Measurements from ENCODE around the gene ZNF610.
"Not testable (repeated sequence)": the region's sequence is repeated elsewhere in the genome, so short reads cannot be mapped to it uniquely, and the experiment has no call there.

ZNF610 gene

GRCh38 chr19:52336117-52336790 lies at the start of gene ZNF610:
ZNF610 (plus strand) TSS chr19:52336243; CDS start chr19:52349173, 12,930 bp downstream.
- H3K9ac ChIP-seq (ENCODE audit: low read length) = no peak within 1 kb of the TSS
- no peaks in the 10 kb centered on the region for H3K9me3 ChIP-seq (replicated peaks; ENCODE audit: insufficient read depth, low read length)

GRCh38 chr19:52286256-52286655 lies 49.8 kb upstream of the ZNF610 start:
- peaks cover 27% of the 10 kb centered on the region for H3K36me3 ChIP-seq (replicated peaks; ENCODE audit: insufficient read depth, low read length)
- H3K9me2 ChIP-seq (replicated peaks; ENCODE audit: insufficient read depth, low read length) = no peaks in the 10 kb centered on the region
- H3K27ac ChIP-seq (ENCODE audit: low read length) = no peak overlapping the region
- DNase-seq = no peak
- no peaks in the 10 kb centered on the region for H3F3A ChIP-seq (ENCODE audit: insufficient read depth, low read length)
- H3K79me2 ChIP-seq (ENCODE audit: low read length) = peaks cover 4% of the 10 kb centered on the region; the same call in 1 of the 2 replicates
- H2AFZ ChIP-seq (ENCODE audit: low read length) = no peak overlapping the region
- no peaks in the 10 kb centered on the region for H3K4me1 ChIP-seq (ENCODE audit: low read length)
- no peak for TF ChIP-seq EZH2 (optimal IDR thresholded peaks at IDR 0.05; ENCODE audit: low read depth, low read length)
- TF ChIP-seq, protein P1, sequence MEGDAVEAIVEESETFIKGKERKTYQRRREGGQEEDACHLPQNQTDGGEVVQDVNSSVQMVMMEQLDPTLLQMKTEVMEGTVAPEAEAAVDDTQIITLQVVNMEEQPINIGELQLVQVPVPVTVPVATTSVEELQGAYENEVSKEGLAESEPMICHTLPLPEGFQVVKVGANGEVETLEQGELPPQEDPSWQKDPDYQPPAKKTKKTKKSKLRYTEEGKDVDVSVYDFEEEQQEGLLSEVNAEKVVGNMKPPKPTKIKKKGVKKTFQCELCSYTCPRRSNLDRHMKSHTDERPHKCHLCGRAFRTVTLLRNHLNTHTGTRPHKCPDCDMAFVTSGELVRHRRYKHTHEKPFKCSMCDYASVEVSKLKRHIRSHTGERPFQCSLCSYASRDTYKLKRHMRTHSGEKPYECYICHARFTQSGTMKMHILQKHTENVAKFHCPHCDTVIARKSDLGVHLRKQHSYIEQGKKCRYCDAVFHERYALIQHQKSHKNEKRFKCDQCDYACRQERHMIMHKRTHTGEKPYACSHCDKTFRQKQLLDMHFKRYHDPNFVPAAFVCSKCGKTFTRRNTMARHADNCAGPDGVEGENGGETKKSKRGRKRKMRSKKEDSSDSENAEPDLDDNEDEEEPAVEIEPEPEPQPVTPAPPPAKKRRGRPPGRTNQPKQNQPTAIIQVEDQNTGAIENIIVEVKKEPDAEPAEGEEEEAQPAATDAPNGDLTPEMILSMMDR (IDR thresholded peaks at IDR 0.05; ENCODE audit: low read length) = no peak
- TF ChIP-seq EZH2phosphoT487 (IDR thresholded peaks at IDR 0.05; ENCODE audit: low read length) = no peak
- no peak overlapping the region for H3K4me3 ChIP-seq (ENCODE audit: low read length)
- H3K4me2 ChIP-seq (ENCODE audit: low read depth, low read length) = no peak overlapping the region
- H3K9me3 ChIP-seq (replicated peaks; ENCODE audit: insufficient read depth, low read length) = no peaks in the 10 kb centered on the region
- H4K20me1 ChIP-seq (ENCODE audit: insufficient read depth, low read length) = no peaks in the 10 kb centered on the region
- no peak overlapping the region for H3K9ac ChIP-seq (ENCODE audit: low read length)
- no peaks in the 10 kb centered on the region for H3K27me3 ChIP-seq (replicated peaks; ENCODE audit: insufficient read depth, low read length)

More at GRCh38 chr19:52336117-52336790, at the start of gene ZNF610:
- Histone ChIP-seq H3K27ac (ENCODE audit: low read length) (no peak within 1 kb of the TSS), H3K4me1 (ENCODE audit: low read length) (no peaks in the 10 kb centered on the region), H3K36me3 (replicated peaks; ENCODE audit: insufficient read depth, low read length) (no peaks in the 10 kb centered on the region), H3K79me2 (ENCODE audit: low read length) (no peaks in the 10 kb centered on the region), H2AFZ (ENCODE audit: low read length) (no peak within 1 kb of the TSS), H3F3A (ENCODE audit: insufficient read depth, low read length) (no peaks in the 10 kb centered on the region), H4K20me1 (ENCODE audit: insufficient read depth, low read length) (no peaks in the 10 kb centered on the region), H3K4me3 (ENCODE audit: low read length) (no peak within 1 kb of the TSS), H3K4me2 (ENCODE audit: low read depth, low read length) (no peak within 1 kb of the TSS), H3K27me3 (replicated peaks; ENCODE audit: insufficient read depth, low read length) (no peaks in the 10 kb centered on the region), H3K9me2 (replicated peaks; ENCODE audit: insufficient read depth, low read length) (no peaks in the 10 kb centered on the region)
- TF ChIP-seq EZH2 (optimal IDR thresholded peaks at IDR 0.05; ENCODE audit: low read depth, low read length) = no peak
- TF ChIP-seq, protein P1 (IDR thresholded peaks at IDR 0.05; ENCODE audit: low read length) = no peak
- TF ChIP-seq EZH2phosphoT487 (IDR thresholded peaks at IDR 0.05; ENCODE audit: low read length) = no peak
- no peak for DNase-seq

GRCh38 chr19:52291781-52292180 lies 44.3 kb upstream of the ZNF610 start:
- DNase-seq = no peak
- no peak overlapping the region for H3K4me3 ChIP-seq (ENCODE audit: low read length)
- no peaks in the 10 kb centered on the region for H3K9me3 ChIP-seq (replicated peaks; ENCODE audit: insufficient read depth, low read length)
- no peak overlapping the region for H3K4me2 ChIP-seq (ENCODE audit: low read depth, low read length)
- H3K4me1 ChIP-seq (ENCODE audit: low read length) = no peaks in the 10 kb centered on the region
- H4K20me1 ChIP-seq (ENCODE audit: insufficient read depth, low read length) = no peaks in the 10 kb centered on the region
- H2AFZ ChIP-seq (ENCODE audit: low read length) = no peak overlapping the region
- no peaks in the 10 kb centered on the region for H3K9me2 ChIP-seq (replicated peaks; ENCODE audit: insufficient read depth, low read length)
- no peaks in the 10 kb centered on the region for H3F3A ChIP-seq (ENCODE audit: insufficient read depth, low read length)
- no peak overlapping the region for H3K27ac ChIP-seq (ENCODE audit: low read length)
- TF ChIP-seq, protein P1 (IDR thresholded peaks at IDR 0.05; ENCODE audit: low read length) = no peak
- TF ChIP-seq EZH2 (optimal IDR thresholded peaks at IDR 0.05; ENCODE audit: low read depth, low read length) (no peak), EZH2phosphoT487 (IDR thresholded peaks at IDR 0.05; ENCODE audit: low read length) (no peak)
- H3K27me3 ChIP-seq (replicated peaks; ENCODE audit: insufficient read depth, low read length) = no peaks in the 10 kb centered on the region
- no peak overlapping the region for H3K9ac ChIP-seq (ENCODE audit: low read length)
- peaks cover 9% of the 10 kb centered on the region for H3K36me3 ChIP-seq (replicated peaks; ENCODE audit: insufficient read depth, low read length)
- H3K79me2 ChIP-seq (ENCODE audit: low read length) = no peaks in the 10 kb centered on the region

DNA sequence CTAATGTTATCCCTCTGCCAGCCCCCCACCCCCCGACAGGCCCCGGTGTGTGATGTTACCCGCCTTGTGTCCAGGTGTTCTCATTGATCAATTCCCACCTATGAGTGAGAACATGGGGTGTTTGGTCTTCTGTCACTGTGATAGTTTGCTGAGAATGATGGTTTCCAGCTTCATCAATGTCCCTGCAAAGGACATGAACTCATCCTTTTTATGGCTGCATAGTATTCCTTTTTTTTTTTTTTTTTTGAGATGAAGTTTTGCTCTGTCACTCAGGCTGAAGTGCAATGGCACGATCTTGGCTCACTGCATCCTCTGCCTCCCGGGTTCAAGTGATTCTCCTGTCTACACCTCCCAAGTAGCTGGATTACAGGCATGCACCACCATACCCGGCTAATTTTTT lies 43.1 kb upstream of the ZNF610 start:
- H2AFZ ChIP-seq (ENCODE audit: low read length); H3K4me3 ChIP-seq (ENCODE audit: low read length); H3F3A ChIP-seq (ENCODE audit: insufficient read depth, low read length); H3K4me2 ChIP-seq (ENCODE audit: low read depth, low read length); H3K9ac ChIP-seq (ENCODE audit: low read length); H3K4me1 ChIP-seq (ENCODE audit: low read length); H3K36me3 ChIP-seq (replicated peaks; ENCODE audit: insufficient read depth, low read length); H4K20me1 ChIP-seq (ENCODE audit: insufficient read depth, low read length); H3K9me2 ChIP-seq (replicated peaks; ENCODE audit: insufficient read depth, low read length); H3K9me3 ChIP-seq (replicated peaks; ENCODE audit: insufficient read depth, low read length); DNase-seq; H3K27me3 ChIP-seq (replicated peaks; ENCODE audit: insufficient read depth, low read length); H3K79me2 ChIP-seq (ENCODE audit: low read length); H3K27ac ChIP-seq (ENCODE audit: low read length): not testable (repeated sequence)
